NCI-H345 treated with DMSO at 0.1 percent for 48 hours (cell line): ENCODE results near the gene P2RY8.
"Not testable (repeated sequence)": the region's sequence is repeated elsewhere in the genome, so short reads cannot be mapped to it uniquely, and the experiment has no call there.

Experiments used
- DNase-seq: peaks from one replicate; lab custom pipeline; 2025; ENCODE audit not compliant: unreplicated experiment; lab: John Stamatoyannopoulos, UW

The P2RY8 gene

GRCh38 chrX:1466232-1466661 lies 70.7 kb downstream of the P2RY8 start:
- DNase-seq: no peak

- DNase-seq: no peak
Observed at GRCh38 chrX:1465286-1466231, 71.4 kb downstream of the P2RY8 start.

DNA sequence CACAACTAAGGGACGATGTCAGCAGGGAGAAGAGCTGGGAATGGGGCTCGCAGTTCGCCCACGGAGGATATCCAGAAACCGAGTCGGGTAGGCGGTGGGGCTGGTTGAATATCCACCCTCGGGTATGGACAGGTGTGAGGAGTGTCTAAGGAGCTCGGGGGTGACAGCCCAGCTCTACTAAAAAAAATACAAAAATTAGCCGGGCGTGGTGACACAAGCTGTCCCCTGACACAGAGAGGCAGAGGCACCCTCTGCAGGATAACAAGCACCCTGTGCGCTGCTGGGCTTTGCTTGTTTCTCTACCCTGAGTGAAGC lies 72.1 kb downstream of the P2RY8 start:
- no peak for DNase-seq

GRCh38 chrX:1464041-1464970 lies 72.7 kb downstream of the P2RY8 start:
- DNase-seq: no peak

- no peak for DNase-seq
Observed at GRCh38 chrX:1463581-1463980, 73.4 kb downstream of the P2RY8 start.

DNA sequence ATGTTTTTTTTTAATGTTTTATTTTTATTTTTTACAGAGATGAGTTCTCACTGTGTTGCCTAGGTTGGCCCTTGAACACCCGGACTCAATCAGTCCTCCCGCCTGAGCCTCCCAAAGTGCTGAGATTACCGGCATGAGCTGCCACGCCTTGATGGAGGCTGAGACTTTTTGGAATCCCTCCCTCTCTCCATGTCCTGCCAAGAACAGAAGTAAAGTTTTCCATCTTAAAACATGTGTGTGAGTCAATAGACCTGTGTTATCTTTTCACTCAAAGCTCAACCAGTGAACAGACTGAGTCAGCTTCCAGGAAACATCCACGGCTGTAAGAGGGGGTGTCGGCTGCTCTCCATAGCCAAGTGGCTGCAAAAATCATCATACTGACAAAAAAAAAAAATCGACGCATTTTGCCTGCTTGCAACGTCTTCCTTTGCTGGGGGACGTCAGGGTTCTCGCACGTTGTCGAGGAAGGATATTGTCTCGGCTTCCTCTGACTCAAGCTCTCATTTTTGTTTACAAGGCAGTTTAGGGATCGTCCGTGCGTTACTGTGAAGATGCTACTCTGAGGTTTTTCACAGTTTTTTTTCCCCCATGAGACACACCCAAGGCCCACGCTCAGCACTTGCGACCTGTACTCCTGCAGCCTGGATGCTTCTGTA lies 74.3 kb downstream of the P2RY8 start:
- no peak for DNase-seq

GRCh38 chrX:1462110-1462509 lies 74.9 kb downstream of the P2RY8 start:
- no peak for DNase-seq

DNA sequence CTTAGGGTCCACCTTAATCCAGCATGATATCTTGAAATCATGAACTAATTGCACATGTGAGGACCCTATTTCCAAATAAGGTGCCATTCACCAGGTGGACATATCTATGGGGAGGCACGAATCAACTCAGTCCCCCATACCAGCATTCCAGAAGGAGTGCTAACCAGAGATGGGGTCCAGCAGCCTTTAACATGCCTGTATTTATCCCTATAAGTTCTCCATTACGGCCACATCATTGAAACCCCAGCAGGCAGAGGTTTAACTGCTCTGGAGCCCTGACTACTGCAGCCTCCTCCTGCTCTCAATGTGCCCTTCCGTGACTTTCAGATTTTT lies 81.1 kb downstream of the P2RY8 start:
- no peak for DNase-seq

GRCh38 chrX:1453951-1454785 lies 82.8 kb downstream of the P2RY8 start:
- DNase-seq: no peak

DNA sequence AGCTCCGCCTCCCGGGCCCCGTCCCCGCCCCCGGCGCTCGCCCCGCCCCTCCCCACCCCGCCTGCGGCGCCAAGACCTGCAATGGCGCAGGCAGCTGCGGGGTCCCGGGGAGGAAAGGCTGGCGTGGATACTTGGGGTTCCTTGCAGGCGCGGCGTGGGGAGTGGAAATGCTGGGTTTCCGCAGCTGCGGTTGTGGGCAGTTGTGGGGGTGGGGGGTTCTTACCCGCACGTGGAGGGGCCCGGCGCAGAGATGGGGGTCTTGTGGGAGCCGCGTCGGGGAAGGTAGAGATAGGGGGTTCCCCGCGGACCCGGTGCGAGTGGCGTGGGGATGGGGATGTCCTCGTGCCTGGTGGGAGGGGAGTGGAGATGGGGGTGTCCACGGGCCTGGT lies 83.6 kb downstream of the P2RY8 start:
- DNase-seq: no peak

DNA sequence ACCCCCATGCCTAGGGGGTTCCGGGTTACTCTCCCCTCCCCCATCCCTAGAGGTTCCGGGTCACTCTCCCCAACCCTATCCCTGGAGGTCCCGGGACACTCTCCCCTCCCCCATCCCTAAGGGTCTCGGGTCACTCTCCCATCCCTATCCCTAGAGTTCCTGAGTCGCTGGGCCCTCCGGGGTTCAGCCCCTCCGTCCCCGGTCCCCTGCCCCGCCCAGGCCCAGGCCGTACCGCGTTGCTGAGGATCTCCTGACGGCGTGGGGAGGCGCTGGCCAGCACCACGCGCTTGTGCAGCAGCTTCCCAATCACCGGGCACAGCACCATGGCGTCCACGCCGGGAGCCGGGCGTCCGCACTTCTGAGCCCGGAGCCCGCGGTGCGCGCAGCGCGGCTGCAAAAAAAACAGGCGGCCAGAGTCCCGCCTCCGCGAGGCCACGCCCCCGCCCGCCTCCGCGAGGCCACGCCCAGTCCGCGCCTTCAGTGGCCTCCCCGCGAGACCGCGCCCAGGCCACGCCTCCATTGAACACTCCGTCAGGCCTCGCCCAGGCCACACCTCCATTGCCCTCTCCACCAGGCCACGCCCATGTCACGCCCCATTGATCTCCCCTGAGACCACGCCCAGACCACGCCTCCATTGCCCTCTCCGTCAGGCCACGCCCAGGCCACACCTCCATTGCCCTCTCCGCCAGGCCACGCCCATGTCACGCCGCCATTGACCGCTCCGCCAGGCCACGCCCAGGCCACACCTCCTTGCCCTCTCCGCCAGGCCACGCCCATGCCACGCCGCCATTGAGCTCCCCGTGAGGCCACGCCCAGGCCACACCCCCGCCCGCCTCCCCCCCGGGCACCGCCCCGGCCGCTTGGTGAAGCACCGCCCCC lies 84.2 kb downstream of the P2RY8 start, which contains the start of gene ASMTL:
Gene ASMTL, minus strand, starts transcription at position 394 of the 879 bp plus-strand sequence. Its CDS starts 69 bp downstream, at position 325.
- no peak for DNase-seq

GRCh38 chrX:1451661-1452515 lies 85.1 kb downstream of the P2RY8 start:
- DNase-seq: no peak

DNA sequence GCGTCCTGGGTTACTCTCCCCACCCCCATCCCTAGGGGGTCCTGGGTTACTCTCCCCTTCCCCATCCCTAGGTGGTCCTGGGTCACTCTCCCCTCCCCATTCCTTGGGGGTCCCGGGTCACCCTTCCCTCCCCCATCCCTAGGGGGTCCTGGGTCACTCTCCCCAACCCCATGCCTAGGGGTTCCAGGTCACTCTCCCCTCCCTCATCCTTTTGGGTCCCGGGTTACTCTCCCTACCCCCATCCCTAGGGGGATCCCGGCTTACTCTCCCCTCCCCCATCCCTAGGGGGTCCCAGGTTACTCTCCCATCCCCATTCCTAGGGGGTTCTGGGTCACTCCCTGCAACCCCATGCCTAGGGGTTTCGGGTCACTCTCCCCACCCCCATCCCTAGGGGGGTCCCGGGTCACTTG lies 85.7 kb downstream of the P2RY8 start:
- DNase-seq: no peak

DNA sequence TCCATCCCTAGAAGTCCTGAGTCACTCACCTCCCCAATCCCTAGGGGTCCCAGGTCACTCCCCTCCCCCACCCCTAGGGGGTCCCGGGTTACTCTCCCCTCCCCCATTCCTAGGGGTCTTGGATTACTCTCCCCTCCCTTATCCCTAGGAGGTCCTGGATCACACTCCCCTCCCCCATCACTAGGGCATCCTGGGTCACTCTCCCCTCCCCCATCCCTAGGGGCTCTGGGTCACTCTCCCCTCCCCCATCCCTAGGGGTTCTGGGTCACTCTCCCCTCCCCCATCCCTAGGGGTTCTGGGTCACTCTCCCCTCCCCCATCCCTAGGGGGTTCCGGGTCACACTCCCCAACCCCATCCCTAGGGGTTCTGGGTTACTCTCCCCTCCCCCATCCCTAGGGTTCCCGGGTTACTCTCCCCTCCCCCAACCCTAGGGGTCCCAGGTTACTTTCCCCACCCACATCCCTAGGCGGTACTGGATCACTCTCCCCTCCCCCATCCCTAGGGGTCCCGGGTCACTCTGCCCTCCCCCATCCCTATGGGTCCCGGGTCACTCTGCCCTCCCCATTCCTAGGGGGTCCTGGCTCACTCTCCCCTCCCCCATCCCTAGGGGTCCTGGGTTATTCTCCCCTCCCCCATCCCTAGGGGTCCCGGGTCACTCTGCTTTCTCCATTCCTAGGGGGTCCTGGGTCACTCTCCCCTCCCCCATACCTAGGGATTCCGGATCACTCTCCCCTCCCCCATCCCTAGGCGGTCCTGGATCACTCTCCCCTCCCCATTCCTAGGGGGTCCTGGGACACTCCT lies 86.4 kb downstream of the P2RY8 start:
- no peak for DNase-seq

GRCh38 chrX:1449823-1450149 lies 87.2 kb downstream of the P2RY8 start:
- no peak for DNase-seq

- DNase-seq: no peak
Observed at GRCh38 chrX:1449036-1449822, 87.8 kb downstream of the P2RY8 start.

GRCh38 chrX:1448573-1449001 lies 88.4 kb downstream of the P2RY8 start:
- not testable (repeated sequence) for DNase-seq
